ENCODE measurements around the gene TFCP2L1.

The TFCP2L1 gene

GRCh38 chr2:121289271-121289670 lies 4.3 kb upstream of the TFCP2L1 start:
- Histone ChIP-seq H3K36me3 (ENCODE audit: low read depth) (no peaks in the 10 kb centered on the region), H3K27me3 (ENCODE audit: insufficient read depth, poor library complexity, severe bottlenecking) (no peaks in the 10 kb centered on the region), H3K27ac (ENCODE audit: poor library complexity, severe bottlenecking) (no peak overlapping the region), H3K9me3 (ENCODE audit: severe bottlenecking) (no peaks in the 10 kb centered on the region), H3K4me3 (ENCODE audit: severe bottlenecking) (no peak overlapping the region), H3K4me1 (ENCODE audit: insufficient read depth, poor library complexity, severe bottlenecking) (no peaks in the 10 kb centered on the region)
- no peak for TF ChIP-seq CTCF (IDR thresholded peaks at IDR 0.05; ENCODE audit: poor library complexity, severe bottlenecking)
- DNase-seq (ENCODE audit: low spot score): no peak
- no peak for ATAC-seq (ENCODE audit: low read depth)

GRCh38 chr2:121288454-121289231 lies 3.6 kb upstream of the TFCP2L1 start:
- DNase-seq (ENCODE audit: low spot score) (no peak), ATAC-seq (ENCODE audit: low read depth) (no peak)
- no peak for TF ChIP-seq CTCF (IDR thresholded peaks at IDR 0.05; ENCODE audit: poor library complexity, severe bottlenecking)
- Histone ChIP-seq H3K27ac (ENCODE audit: poor library complexity, severe bottlenecking) (no peak overlapping the region), H3K4me1 (ENCODE audit: insufficient read depth, poor library complexity, severe bottlenecking) (peaks cover 4% of the 10 kb centered on the region), H3K36me3 (ENCODE audit: low read depth) (no peaks in the 10 kb centered on the region), H3K4me3 (ENCODE audit: severe bottlenecking) (no peak overlapping the region), H3K9me3 (ENCODE audit: severe bottlenecking) (no peaks in the 10 kb centered on the region), H3K27me3 (ENCODE audit: insufficient read depth, poor library complexity, severe bottlenecking) (no peaks in the 10 kb centered on the region)

- Histone ChIP-seq H3K4me1 (ENCODE audit: insufficient read depth, poor library complexity, severe bottlenecking) (peaks cover 10% of the 10 kb centered on the region), H3K27me3 (ENCODE audit: insufficient read depth, poor library complexity, severe bottlenecking) (no peaks in the 10 kb centered on the region), H3K27ac (ENCODE audit: poor library complexity, severe bottlenecking) (no peak overlapping the region), H3K36me3 (ENCODE audit: low read depth) (no peaks in the 10 kb centered on the region), H3K9me3 (ENCODE audit: severe bottlenecking) (no peaks in the 10 kb centered on the region), H3K4me3 (ENCODE audit: severe bottlenecking) (no peak overlapping the region)
- DNase-seq (ENCODE audit: low spot score) (no peak), ATAC-seq (ENCODE audit: low read depth) (no peak)
- TF ChIP-seq CTCF (IDR thresholded peaks at IDR 0.05; ENCODE audit: poor library complexity, severe bottlenecking): no peak
Observed at GRCh38 chr2:121287956-121288355, 3.0 kb upstream of the TFCP2L1 start.

GRCh38 chr2:121287146-121287798 lies 2.3 kb upstream of the TFCP2L1 start:
- H3K9me3 ChIP-seq (ENCODE audit: severe bottlenecking): no peaks in the 10 kb centered on the region
- no peak overlapping the region for H3K4me3 ChIP-seq (ENCODE audit: severe bottlenecking)
- no peak overlapping the region for H3K27ac ChIP-seq (ENCODE audit: poor library complexity, severe bottlenecking)
- ATAC-seq (ENCODE audit: low read depth) (no peak), DNase-seq (ENCODE audit: low spot score) (no peak)
- H3K36me3 ChIP-seq (ENCODE audit: low read depth): no peaks in the 10 kb centered on the region
- H3K27me3 ChIP-seq (ENCODE audit: insufficient read depth, poor library complexity, severe bottlenecking): no peaks in the 10 kb centered on the region
- peaks cover 13% of the 10 kb centered on the region for H3K4me1 ChIP-seq (ENCODE audit: insufficient read depth, poor library complexity, severe bottlenecking)
- TF ChIP-seq CTCF (IDR thresholded peaks at IDR 0.05; ENCODE audit: poor library complexity, severe bottlenecking): no peak

GRCh38 chr2:121286506-121286905 lies 1.5 kb upstream of the TFCP2L1 start:
- no peaks in the 10 kb centered on the region for H3K9me3 ChIP-seq (ENCODE audit: severe bottlenecking)
- no peak overlapping the region for H3K4me3 ChIP-seq (ENCODE audit: severe bottlenecking)
- H3K4me1 ChIP-seq (ENCODE audit: insufficient read depth, poor library complexity, severe bottlenecking): peaks cover 13% of the 10 kb centered on the region
- no peaks in the 10 kb centered on the region for H3K36me3 ChIP-seq (ENCODE audit: low read depth)
- no peak overlapping the region for H3K27ac ChIP-seq (ENCODE audit: poor library complexity, severe bottlenecking)
- no peak for TF ChIP-seq CTCF (IDR thresholded peaks at IDR 0.05; ENCODE audit: poor library complexity, severe bottlenecking)
- H3K27me3 ChIP-seq (ENCODE audit: insufficient read depth, poor library complexity, severe bottlenecking): no peaks in the 10 kb centered on the region
- ATAC-seq (ENCODE audit: low read depth) (no peak), DNase-seq (ENCODE audit: low spot score) (no peak)
